ENCODE data around the gene TOR2A.

DNA sequence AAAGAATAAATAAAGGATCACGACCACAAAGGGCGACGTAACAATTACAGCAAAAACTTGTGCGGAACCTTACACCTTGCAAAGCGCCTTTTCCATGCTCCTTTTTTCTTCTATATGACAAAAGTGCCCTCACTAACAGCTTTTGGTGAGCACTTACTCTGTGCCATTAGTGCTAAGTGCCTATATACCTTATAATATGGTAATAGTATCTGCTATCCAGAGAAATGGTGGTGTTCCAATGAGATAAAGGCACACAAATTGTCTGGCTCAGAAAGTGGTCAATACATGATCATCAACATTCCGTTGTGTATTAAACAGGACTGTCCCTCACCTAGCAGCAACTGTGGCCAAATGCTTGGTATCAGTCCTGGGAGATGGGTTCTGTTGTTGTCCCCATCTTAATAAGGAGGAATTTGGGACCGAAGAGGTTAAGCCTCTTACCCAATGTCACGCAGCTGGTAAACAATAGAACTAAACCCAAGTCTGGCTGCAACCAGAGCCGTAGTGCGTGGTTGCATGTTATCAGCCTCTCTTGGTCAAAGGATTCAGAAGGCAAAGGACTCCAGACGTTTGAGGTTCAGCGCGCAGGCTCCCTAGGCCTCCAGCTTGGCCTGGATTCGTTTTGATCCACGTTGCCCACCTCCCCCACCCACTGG, 564 bp upstream of the TOR2A start:
- TF ChIP-seq, protein P1, sequence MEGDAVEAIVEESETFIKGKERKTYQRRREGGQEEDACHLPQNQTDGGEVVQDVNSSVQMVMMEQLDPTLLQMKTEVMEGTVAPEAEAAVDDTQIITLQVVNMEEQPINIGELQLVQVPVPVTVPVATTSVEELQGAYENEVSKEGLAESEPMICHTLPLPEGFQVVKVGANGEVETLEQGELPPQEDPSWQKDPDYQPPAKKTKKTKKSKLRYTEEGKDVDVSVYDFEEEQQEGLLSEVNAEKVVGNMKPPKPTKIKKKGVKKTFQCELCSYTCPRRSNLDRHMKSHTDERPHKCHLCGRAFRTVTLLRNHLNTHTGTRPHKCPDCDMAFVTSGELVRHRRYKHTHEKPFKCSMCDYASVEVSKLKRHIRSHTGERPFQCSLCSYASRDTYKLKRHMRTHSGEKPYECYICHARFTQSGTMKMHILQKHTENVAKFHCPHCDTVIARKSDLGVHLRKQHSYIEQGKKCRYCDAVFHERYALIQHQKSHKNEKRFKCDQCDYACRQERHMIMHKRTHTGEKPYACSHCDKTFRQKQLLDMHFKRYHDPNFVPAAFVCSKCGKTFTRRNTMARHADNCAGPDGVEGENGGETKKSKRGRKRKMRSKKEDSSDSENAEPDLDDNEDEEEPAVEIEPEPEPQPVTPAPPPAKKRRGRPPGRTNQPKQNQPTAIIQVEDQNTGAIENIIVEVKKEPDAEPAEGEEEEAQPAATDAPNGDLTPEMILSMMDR (IDR thresholded peaks at IDR 0.05), result no peak
- TF ChIP-seq POLR2A (IDR thresholded peaks at IDR 0.05), result no peak

All from thyroid gland (tissue), 4 donors.